GM18499 (cell line): ENCODE data around the gene PLA2G2F.

Experiments
- ATAC-seq: cut with Tn5 transposase; IDR thresholded peaks from one replicate; pipeline ENCODE4 v1.9.1; 2021; ENCODE audit warnings: moderate number of reproducible peaks; ENCODE audit not compliant: insufficient read depth, unreplicated experiment

Gene PLA2G2F

DNA sequence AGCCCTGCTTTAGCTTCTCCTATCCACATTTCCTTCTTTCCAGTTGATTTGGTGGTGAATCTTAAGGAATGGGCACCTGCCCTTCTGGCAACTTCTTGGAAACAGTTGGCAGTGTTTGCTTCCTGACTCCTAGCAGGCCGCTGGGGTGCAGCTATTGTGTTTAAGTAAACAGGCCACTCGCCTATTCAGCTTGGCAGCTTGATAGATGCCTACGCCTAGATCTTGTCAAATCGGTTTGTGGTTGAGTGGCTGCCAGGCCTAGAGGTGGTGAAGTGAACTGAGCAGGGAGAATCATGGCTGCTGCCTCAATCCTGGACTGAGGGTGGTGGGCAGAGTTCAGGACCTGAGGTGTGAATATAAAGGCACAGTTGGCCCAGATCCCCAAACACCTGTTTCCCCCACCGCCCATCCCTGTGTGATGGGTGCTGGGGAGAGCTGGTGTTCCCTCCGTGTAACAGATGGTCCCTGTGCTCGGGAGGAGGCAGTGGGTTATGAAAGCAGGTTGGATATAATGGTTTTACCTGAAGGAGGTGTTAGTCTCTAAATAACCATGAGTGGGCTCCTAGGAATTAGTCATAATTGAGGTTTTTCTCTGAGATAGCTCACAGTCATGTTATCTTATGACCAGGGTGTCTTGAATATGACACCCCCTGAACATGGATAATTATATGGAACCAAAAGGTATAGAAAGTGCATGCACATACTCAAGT lies 48.1 kb downstream of the PLA2G2F start:
- no peak for ATAC-seq

DNA sequence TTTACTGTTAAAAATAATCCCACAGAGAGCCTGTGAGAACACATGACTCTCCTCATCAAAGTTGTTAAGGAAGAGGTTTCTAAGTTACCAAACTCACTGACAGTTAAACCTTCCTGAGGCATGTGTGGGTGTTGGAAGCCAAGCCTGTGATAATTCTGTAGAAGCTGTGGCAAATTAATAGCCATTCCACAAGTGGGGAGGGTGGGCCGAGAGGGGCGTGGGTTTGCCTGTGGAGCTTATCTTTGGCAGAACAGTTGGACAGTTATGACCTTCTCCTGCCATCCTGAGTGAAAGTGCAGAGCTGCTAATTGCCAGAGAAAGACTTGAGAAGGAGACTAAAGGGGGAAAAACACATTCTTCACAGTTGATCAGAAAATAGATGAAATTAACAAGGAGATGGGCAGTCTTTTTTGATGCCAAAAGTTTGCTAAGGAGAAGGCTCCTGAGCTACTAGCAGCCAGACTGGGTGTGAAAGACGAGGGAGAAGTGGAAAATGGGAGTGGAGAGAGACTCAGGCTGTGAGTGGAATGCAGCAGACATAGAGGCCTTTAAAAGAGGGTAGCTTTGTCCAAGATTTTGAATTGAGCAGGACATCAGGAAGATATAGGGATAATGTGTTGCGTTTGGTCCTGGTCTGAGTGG lies 48.8 kb downstream of the PLA2G2F start:
- no peak for ATAC-seq

DNA sequence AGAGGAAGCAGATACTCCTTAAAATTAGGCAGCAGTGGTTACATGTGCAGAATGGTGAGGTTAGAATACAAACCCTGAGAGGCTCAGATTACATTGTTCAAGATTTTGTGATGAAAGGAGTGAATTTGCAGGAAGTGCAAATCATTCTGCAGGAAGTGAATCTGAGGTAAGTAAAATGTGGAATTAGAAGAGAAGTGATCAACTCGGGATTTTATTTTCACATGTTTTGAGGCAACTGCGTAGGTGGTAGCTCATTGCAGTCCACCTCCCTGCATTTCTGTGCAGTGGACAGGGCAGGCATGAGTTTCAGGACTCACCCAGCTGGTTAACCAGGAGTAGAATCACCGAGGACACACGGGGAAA lies 49.3 kb downstream of the PLA2G2F start:
- no peak for ATAC-seq

DNA sequence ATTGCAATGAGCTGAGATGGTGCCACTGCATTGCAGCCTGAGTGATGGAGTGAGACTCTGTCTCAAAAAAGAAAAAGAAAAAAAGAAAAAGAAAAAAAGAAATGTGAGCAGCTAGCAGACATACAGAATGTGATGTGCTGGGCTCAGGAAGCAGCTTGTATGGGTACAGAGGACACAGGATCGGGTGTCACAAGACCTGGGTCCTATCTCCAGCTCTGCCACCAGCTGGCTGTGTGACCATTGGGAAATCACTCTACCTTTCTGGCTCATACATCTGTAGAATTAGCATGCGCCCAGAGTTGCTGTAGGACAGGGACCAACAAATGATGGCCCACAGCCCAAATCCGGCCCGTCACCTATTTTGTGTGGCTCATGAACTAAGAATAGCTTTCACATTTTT lies 50.5 kb downstream of the PLA2G2F start:
- no peak for ATAC-seq

DNA sequence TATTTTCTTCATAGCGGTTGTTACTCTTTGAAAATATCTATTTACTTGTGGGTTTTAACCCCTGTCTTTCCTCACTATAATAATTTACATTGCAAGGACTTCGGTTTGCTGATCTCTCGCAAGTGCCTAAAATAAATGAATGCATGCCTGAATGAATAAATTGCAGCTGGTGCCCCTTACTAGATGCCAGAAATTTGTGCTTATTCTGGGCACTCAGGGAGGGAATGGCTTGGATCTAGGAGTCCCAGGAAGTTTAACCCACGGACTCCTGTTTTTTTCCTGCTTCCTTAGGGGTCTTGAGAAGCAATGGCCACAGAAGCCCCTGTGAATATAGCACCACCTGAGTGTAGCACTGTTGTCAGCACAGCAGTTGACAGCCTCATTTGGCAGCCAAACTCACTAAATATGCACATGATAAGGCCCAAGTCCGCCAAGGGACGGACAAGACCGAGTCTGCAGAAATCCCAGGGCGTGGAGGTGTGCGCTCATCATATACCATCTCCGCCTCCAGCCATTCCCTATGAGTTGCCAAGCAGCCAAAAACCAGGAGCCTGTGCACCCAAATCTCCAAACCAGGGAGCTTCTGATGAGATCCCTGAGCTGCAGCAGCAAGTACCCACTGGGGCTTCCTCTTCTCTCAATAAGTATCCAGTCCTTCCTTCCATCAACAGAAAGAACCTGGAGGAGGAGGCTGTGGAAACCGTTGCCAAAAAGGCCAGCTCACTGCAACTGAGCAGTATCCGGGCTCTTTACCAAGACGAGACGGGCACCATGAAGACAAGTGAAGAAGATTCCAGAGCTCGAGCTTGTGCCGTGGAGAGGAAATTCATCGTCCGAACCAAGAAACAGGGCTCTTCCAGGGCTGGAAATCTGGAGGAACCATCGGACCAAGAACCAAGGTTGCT lies 51.4 kb downstream of the PLA2G2F start:
- ATAC-seq, result no peak

DNA sequence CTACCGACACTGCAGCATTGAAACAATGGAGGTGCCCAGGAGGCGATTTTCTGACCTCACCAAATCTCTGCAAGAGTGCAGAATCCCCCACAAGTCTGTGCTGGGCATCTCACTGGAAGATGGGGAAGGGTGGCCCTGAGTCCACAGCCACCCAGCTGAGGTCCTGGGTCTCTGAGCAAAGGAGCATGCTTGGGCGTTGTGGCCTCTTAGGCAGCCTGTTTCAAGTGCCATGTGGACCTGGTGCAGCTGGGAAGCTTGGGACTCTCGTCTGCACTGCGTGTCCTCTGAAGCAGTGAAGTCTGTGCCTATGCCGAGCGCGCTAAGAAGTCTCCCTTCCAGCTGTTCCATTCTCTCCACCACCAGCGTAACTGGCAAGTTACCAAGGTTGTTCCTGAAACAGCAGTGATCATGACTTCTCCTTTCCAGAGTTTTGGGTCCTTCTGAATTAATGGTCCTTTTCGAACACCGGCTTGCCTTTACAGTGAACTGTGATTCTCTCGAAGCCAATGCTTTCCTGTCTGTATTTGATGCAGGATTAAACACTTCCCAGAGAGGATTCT lies 52.2 kb downstream of the PLA2G2F start:
- ATAC-seq, result no peak

DNA sequence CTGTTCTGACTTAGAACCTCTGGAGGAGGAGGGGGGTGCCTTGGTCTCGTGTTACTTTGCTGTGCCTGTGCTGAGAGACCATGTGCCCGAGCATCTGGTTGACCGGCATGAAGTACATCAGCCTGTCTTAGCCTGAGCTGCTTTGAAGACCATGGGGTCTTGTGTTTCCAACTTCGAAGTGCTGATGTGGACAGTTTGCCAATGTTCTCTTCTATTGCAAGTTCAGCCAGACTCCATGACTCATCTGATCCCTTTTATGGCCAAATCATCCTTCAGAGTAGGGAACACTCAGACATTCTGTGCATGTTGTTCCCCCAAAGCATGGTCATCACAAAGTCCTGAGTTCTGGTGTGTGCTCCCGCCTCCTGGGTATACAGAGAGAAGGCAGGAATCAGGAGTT lies 53.2 kb downstream of the PLA2G2F start:
- ATAC-seq, result no peak

DNA sequence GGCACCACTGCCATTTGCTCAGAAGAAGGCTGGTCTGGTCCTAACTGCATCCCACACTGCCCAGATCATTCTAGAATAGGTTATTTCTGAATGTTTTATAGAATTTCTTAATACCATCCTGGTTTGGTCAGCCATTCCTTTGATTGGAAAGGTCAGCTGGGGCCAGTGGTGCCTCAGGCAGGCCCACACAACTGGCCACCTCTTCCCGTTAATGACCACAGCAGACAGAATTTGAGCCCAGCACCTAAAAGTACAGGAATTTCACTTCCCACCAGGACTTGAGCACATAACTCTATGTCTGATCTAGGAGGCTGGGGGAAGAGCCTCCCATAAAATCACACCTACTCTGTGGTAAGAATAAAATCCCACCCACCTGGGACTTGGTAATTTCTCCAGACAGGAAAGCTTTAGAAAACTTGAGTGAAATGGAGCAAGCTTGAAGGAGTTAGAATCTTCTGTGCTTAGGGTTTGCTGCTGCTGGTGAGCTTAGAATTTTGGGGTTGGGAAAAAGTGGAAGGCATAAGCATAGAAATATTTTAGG lies 53.8 kb downstream of the PLA2G2F start:
- ATAC-seq, result no peak

DNA sequence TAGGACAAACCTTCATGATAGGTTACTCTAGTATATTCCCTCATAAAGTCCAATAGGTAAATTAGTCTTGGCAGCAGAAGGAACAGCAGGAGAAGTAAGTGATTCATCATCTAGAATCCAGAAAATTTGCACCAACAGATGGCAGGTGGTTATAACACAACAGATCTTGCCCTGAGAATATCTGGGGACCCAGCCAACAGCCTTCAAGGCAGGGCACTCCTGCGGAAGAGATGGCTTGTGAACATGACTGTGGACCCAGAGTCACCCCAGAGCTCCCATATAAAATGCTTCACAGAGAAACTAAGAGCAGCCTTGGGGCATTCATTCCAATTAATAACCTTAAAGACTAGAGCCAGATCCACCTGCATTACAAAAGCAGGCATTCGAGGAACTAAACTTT lies 55.1 kb downstream of the PLA2G2F start:
- no peak for ATAC-seq

DNA sequence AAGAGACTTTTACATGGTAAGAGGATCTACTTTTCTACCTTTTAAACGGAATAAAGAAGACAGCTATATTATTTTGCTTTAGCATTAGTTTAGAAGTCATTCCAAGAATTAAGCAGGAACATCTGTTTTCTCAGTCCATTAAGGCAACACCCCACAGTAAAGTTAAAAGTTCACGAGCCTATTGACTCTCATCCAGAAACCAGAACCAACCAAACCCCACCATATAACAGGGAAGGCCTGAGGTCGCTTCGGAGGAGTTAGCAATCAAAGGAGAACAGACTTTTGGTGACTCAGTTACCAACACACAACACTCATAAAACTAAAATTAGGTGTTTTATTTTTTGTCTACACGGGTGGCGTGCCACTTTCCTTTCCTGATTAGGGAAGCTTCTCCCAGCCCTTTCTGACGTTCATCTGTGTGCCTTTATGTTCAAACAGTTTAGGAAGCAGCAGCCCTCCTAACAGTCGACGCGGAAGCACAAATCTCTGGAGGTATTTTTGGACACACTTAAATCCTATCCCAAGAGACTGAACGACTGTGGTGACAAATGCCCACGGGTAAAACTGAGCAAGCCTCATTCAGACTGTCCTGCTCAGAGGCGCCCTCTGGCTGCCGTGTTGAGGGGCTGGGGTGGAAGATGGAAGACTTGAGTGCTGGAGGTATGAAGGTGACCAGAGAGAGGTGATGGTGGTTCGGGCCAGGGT lies 55.8 kb downstream of the PLA2G2F start:
- ATAC-seq, result no peak

DNA sequence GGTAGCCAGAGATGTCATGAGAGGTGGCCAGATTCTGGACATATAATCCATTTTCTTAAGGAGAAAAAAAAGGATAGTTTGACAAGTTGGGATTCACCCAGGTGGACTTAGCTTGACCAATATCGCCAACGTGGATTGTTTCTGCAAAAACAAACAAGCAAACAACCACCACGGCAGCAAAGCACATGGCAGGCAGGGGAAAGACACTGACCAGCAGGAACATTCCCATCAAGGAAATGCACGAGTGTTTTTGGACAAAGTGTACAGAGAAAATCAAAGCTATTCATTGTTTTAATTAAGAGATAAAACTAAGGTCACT lies 56.3 kb downstream of the PLA2G2F start:
- ATAC-seq, result no peak

DNA sequence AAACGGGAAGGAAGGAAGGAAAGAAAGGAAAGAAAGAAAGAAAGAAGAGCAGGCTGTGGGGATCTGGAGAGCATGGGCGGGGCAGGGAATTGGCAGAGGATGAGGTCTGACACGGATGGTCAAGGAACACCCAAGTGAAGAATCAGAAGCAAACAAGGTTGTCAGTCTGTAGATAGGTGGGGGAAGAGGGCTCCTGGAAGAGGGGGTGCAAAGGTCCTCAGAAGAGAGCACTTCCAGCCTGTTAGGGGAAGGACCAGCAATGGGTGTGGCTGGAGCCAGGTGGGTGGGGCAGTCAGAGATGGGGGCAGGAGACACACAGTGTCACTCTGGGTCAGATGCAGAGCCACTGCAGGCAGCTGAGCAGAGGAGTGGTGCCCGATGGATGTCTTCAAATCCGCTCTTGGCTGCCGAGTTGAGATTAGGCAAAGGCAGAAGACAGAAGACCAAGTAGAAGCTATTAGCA lies 58.2 kb downstream of the PLA2G2F start:
- ATAC-seq, result no peak

DNA sequence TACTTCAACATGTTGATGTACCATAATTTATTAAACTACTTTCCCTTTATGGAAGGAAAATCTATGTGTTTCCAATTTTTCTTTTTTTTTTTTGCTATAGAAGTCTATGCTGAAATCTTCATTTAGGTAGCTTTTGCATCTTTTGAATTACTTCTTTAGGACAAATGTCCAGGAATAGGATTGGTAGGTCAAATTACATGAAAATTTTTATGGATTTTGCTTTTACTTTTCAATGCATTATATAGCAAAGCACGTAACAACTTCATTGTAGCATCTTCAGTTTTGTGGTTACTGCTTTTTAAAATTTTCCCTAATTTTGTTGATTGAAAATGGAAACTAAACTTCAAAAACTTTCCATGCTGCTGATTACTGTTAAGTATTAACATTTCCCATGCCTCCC lies 59.2 kb downstream of the PLA2G2F start:
- ATAC-seq, result no peak

DNA sequence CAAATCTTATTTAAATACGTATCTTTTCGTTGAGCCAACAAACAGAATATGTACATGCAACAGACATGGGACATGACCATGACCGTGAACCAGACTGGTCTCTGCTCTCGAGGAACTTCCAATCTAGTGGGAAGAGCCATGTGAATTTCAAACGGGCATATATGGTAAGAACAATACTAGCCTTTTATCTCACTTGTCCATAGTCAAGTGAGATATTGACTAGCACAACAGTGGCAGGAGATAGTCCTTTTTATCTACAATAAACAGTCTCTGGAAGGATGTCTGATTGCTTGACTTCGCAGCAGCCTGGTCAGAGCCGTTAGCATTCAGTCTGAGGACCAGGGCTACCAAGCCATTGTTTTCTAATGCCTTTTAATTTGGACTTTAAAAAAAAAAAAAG lies 59.8 kb downstream of the PLA2G2F start:
- no peak for ATAC-seq

DNA sequence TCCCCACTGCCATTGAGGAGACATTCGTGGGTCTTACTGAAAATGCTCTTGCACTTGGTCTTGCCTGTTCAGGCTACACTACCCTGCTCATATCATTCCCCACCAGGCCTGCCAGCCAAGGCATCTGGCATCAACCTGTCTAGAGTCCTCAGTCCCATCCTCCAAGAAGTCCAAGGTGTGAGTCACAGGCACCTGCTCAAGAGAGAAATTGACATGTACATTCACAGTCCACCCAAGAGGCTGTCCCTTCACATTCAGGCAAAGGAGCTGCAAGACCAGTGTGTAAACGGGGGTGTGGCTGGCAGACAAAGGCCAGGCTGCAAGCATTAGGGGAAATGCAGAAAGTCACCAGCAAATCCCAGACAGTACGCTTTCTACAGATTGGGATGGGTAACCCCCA lies 60.3 kb downstream of the PLA2G2F start:
- ATAC-seq, result no peak

DNA sequence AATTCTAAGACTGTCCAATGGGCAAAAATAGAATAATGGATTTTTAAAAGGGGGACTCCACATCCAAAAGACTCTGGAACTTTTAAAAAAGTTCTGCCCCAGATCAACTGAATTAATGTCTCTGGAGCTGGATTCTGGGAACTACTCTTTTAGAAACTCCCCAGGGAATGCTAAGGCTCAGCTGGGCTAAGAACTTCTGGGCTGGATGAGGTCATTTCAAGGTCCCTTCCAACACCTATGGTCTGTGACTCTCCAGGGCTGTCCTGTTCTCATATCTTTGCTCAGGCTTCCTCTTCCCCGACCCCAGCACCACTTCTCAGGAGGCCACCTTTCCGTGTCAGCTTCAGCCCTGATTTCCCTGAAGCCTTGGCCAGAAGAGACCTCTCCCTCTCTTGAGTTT lies 60.7 kb downstream of the PLA2G2F start:
- no peak for ATAC-seq
